ENCODE results near the gene RAPGEF5. TPM values are rescaled to one million over a fixed set of nuclear protein-coding genes. Genes with fewer than 3 reads are reported as not detected.

RAPGEF5 gene
- polyA plus RNA-seq, 2 donors, result 6.6 to 6.7 TPM

- Histone ChIP-seq H3K36me3 (ENCODE audit: control insufficient read depth in 2 of 2, insufficient read depth in 2 of 2, low read length in 1 of 2) (peaks cover 0 to 7% of the 10 kb centered on the region in 2 donors), H3K27ac (ENCODE audit: low read depth in 2 of 2, low read length in 1 of 2) (no peak overlapping the region), H3K27me3 (ENCODE audit: control insufficient read depth in 1 of 2, insufficient read depth in 2 of 2, low read length in 2 of 2) (no peaks in the 10 kb centered on the region), H3K9me3 (ENCODE audit: control insufficient read depth in 2 of 2, insufficient read depth in 1 of 2, low read depth in 1 of 2, low read length in 1 of 2) (peaks cover 0 to 2% of the 10 kb centered on the region in 2 donors), H3K4me1 (ENCODE audit: control insufficient read depth in 2 of 2, insufficient read depth in 2 of 2, low read length in 1 of 2) (no peaks in the 10 kb centered on the region), H3K4me3 (ENCODE audit: low read depth in 1 of 2, low read length in 2 of 2) (no peak overlapping the region)
- 90% methylated on average over 2 of the region's 2 CpGs for WGBS, 2 donors
Observed at GRCh38 chr7:22241805-22242390, 115.1 kb downstream of the RAPGEF5 start.

- Histone ChIP-seq H3K4me3 (ENCODE audit: low read depth in 1 of 2, low read length in 2 of 2) (no peak overlapping the region), H3K9me3 (ENCODE audit: control insufficient read depth in 2 of 2, insufficient read depth in 1 of 2, low read depth in 1 of 2, low read length in 1 of 2) (peaks cover 0 to 2% of the 10 kb centered on the region in 2 donors), H3K4me1 (ENCODE audit: control insufficient read depth in 2 of 2, insufficient read depth in 2 of 2, low read length in 1 of 2) (no peaks in the 10 kb centered on the region), H3K36me3 (ENCODE audit: control insufficient read depth in 2 of 2, insufficient read depth in 2 of 2, low read length in 1 of 2) (peaks cover 0 to 10% of the 10 kb centered on the region in 2 donors), H3K27me3 (ENCODE audit: control insufficient read depth in 1 of 2, insufficient read depth in 2 of 2, low read length in 2 of 2) (no peaks in the 10 kb centered on the region), H3K27ac (ENCODE audit: low read depth in 2 of 2, low read length in 1 of 2) (no peak overlapping the region)
Observed at GRCh38 chr7:22240904-22241571, 115.9 kb downstream of the RAPGEF5 start.

- Histone ChIP-seq H3K27ac (ENCODE audit: low read depth in 2 of 2, low read length in 1 of 2) (peak overlapping the region in 1 of 2 donors; percentile 7), H3K36me3 (ENCODE audit: control insufficient read depth in 2 of 2, insufficient read depth in 2 of 2, low read length in 1 of 2) (peaks cover 0 to 10% of the 10 kb centered on the region in 2 donors), H3K27me3 (ENCODE audit: control insufficient read depth in 1 of 2, insufficient read depth in 2 of 2, low read length in 2 of 2) (no peaks in the 10 kb centered on the region), H3K9me3 (ENCODE audit: control insufficient read depth in 2 of 2, insufficient read depth in 1 of 2, low read depth in 1 of 2, low read length in 1 of 2) (no peaks in the 10 kb centered on the region), H3K4me3 (ENCODE audit: low read depth in 1 of 2, low read length in 2 of 2) (no peak overlapping the region), H3K4me1 (ENCODE audit: control insufficient read depth in 2 of 2, insufficient read depth in 2 of 2, low read length in 1 of 2) (no peaks in the 10 kb centered on the region)
- WGBS, 2 donors, result 90 to 93% methylated on average over 3 of the region's 3 CpGs
Observed at GRCh38 chr7:22238354-22239311, 118.3 kb downstream of the RAPGEF5 start.

- Histone ChIP-seq H3K36me3 (ENCODE audit: control insufficient read depth in 2 of 2, insufficient read depth in 2 of 2, low read length in 1 of 2) (peaks cover 0 to 3% of the 10 kb centered on the region in 2 donors), H3K9me3 (ENCODE audit: control insufficient read depth in 2 of 2, insufficient read depth in 1 of 2, low read depth in 1 of 2, low read length in 1 of 2) (no peaks in the 10 kb centered on the region), H3K4me3 (ENCODE audit: low read depth in 1 of 2, low read length in 2 of 2) (no peak overlapping the region), H3K27me3 (ENCODE audit: control insufficient read depth in 1 of 2, insufficient read depth in 2 of 2, low read length in 2 of 2) (no peaks in the 10 kb centered on the region), H3K4me1 (ENCODE audit: control insufficient read depth in 2 of 2, insufficient read depth in 2 of 2, low read length in 1 of 2) (no peaks in the 10 kb centered on the region), H3K27ac (ENCODE audit: low read depth in 2 of 2, low read length in 1 of 2) (no peak overlapping the region)
- whole genome bisulfite sequencing, 2 donors, result 89 to 92% methylated on average over 2 of the region's 2 CpGs
Observed at GRCh38 chr7:22235134-22235533, 121.8 kb downstream of the RAPGEF5 start.

GRCh38 chr7:22234227-22234626 lies 122.7 kb downstream of the RAPGEF5 start:
- Histone ChIP-seq H3K9me3 (ENCODE audit: control insufficient read depth in 2 of 2, insufficient read depth in 1 of 2, low read depth in 1 of 2, low read length in 1 of 2) (no peaks in the 10 kb centered on the region), H3K27ac (ENCODE audit: low read depth in 2 of 2, low read length in 1 of 2) (no peak overlapping the region), H3K36me3 (ENCODE audit: control insufficient read depth in 2 of 2, insufficient read depth in 2 of 2, low read length in 1 of 2) (peaks cover 0 to 3% of the 10 kb centered on the region in 2 donors), H3K4me3 (ENCODE audit: low read depth in 1 of 2, low read length in 2 of 2) (no peak overlapping the region), H3K4me1 (ENCODE audit: control insufficient read depth in 2 of 2, insufficient read depth in 2 of 2, low read length in 1 of 2) (no peaks in the 10 kb centered on the region), H3K27me3 (ENCODE audit: control insufficient read depth in 1 of 2, insufficient read depth in 2 of 2, low read length in 2 of 2) (no peaks in the 10 kb centered on the region)
- WGBS, 2 donors, result 45 to 50% methylated on average over 3 of the region's 3 CpGs

- Histone ChIP-seq H3K27ac (ENCODE audit: low read depth in 2 of 2, low read length in 1 of 2) (no peak overlapping the region), H3K4me3 (ENCODE audit: low read depth in 1 of 2, low read length in 2 of 2) (no peak overlapping the region), H3K9me3 (ENCODE audit: control insufficient read depth in 2 of 2, insufficient read depth in 1 of 2, low read depth in 1 of 2, low read length in 1 of 2) (no peaks in the 10 kb centered on the region), H3K27me3 (ENCODE audit: control insufficient read depth in 1 of 2, insufficient read depth in 2 of 2, low read length in 2 of 2) (no peaks in the 10 kb centered on the region), H3K36me3 (ENCODE audit: control insufficient read depth in 2 of 2, insufficient read depth in 2 of 2, low read length in 1 of 2) (peaks cover 0 to 2% of the 10 kb centered on the region in 2 donors), H3K4me1 (ENCODE audit: control insufficient read depth in 2 of 2, insufficient read depth in 2 of 2, low read length in 1 of 2) (no peaks in the 10 kb centered on the region)
- WGBS, 2 donors, result 85 to 92% methylated on average over 3 of the region's 3 CpGs
Observed at GRCh38 chr7:22231806-22232205, 125.1 kb downstream of the RAPGEF5 start.

GRCh38 chr7:22231141-22231540 lies 125.8 kb downstream of the RAPGEF5 start:
- Histone ChIP-seq H3K36me3 (ENCODE audit: control insufficient read depth in 2 of 2, insufficient read depth in 2 of 2, low read length in 1 of 2) (no peaks in the 10 kb centered on the region), H3K9me3 (ENCODE audit: control insufficient read depth in 2 of 2, insufficient read depth in 1 of 2, low read depth in 1 of 2, low read length in 1 of 2) (no peaks in the 10 kb centered on the region), H3K27ac (ENCODE audit: low read depth in 2 of 2, low read length in 1 of 2) (no peak overlapping the region), H3K4me3 (ENCODE audit: low read depth in 1 of 2, low read length in 2 of 2) (no peak overlapping the region), H3K4me1 (ENCODE audit: control insufficient read depth in 2 of 2, insufficient read depth in 2 of 2, low read length in 1 of 2) (no peaks in the 10 kb centered on the region), H3K27me3 (ENCODE audit: control insufficient read depth in 1 of 2, insufficient read depth in 2 of 2, low read length in 2 of 2) (no peaks in the 10 kb centered on the region)
- WGBS, 2 donors, result 40 to 83% methylated on average over 1 of the region's 1 CpG

GRCh38 chr7:22230238-22230637 lies 126.7 kb downstream of the RAPGEF5 start:
- Histone ChIP-seq H3K4me1 (ENCODE audit: control insufficient read depth in 2 of 2, insufficient read depth in 2 of 2, low read length in 1 of 2) (no peaks in the 10 kb centered on the region), H3K27ac (ENCODE audit: low read depth in 2 of 2, low read length in 1 of 2) (no peak overlapping the region), H3K4me3 (ENCODE audit: low read depth in 1 of 2, low read length in 2 of 2) (no peak overlapping the region), H3K36me3 (ENCODE audit: control insufficient read depth in 2 of 2, insufficient read depth in 2 of 2, low read length in 1 of 2) (no peaks in the 10 kb centered on the region), H3K9me3 (ENCODE audit: control insufficient read depth in 2 of 2, insufficient read depth in 1 of 2, low read depth in 1 of 2, low read length in 1 of 2) (no peaks in the 10 kb centered on the region), H3K27me3 (ENCODE audit: control insufficient read depth in 1 of 2, insufficient read depth in 2 of 2, low read length in 2 of 2) (no peaks in the 10 kb centered on the region)
- 75 to 84% methylated on average over 2 of the region's 2 CpGs for WGBS, 2 donors

GRCh38 chr7:22229148-22229547 lies 127.8 kb downstream of the RAPGEF5 start:
- WGBS, 2 donors, result 85 to 90% methylated on average over 2 of the region's 2 CpGs
- Histone ChIP-seq H3K4me1 (ENCODE audit: control insufficient read depth in 2 of 2, insufficient read depth in 2 of 2, low read length in 1 of 2) (no peaks in the 10 kb centered on the region), H3K27ac (ENCODE audit: low read depth in 2 of 2, low read length in 1 of 2) (no peak overlapping the region), H3K9me3 (ENCODE audit: control insufficient read depth in 2 of 2, insufficient read depth in 1 of 2, low read depth in 1 of 2, low read length in 1 of 2) (no peaks in the 10 kb centered on the region), H3K36me3 (ENCODE audit: control insufficient read depth in 2 of 2, insufficient read depth in 2 of 2, low read length in 1 of 2) (no peaks in the 10 kb centered on the region), H3K27me3 (ENCODE audit: control insufficient read depth in 1 of 2, insufficient read depth in 2 of 2, low read length in 2 of 2) (no peaks in the 10 kb centered on the region), H3K4me3 (ENCODE audit: low read depth in 1 of 2, low read length in 2 of 2) (no peak overlapping the region)
